HUES64 (cell line): ENCODE data around the gene GPA33. TPM values are rescaled to one million over a fixed set of nuclear protein-coding genes. Genes with fewer than 3 reads are reported as not detected.

Experiments
- H3K27ac ChIP-seq: 2 replicates; pipeline ENCODE4 v1.7.0; 2013; ENCODE audit warnings: low read depth, low read length, inconsistent platforms
- H3K27me3 ChIP-seq: 2 replicates; pipeline ENCODE4 v1.6.1; 2013; ENCODE audit warnings: mild to moderate bottlenecking, low read length; ENCODE audit not compliant: insufficient read depth
- H3K36me3 ChIP-seq: 2 replicates; pipeline ENCODE4 v1.6.1; 2013; ENCODE audit warnings: mild to moderate bottlenecking, low read length; ENCODE audit not compliant: insufficient read depth
- H3K4me1 ChIP-seq: 2 replicates; pipeline ENCODE4 v1.6.1; 2013; ENCODE audit warnings: mild to moderate bottlenecking, low read length, moderate library complexity; ENCODE audit not compliant: insufficient read depth
- H3K4me3 ChIP-seq: 2 replicates; pipeline ENCODE4 v1.5.1; 2013; ENCODE audit warnings: mild to moderate bottlenecking, low read length, moderate library complexity
- H3K9ac ChIP-seq: 2 replicates; pipeline ENCODE4 v1.6.1; 2013; ENCODE audit warnings: mild to moderate bottlenecking, low read depth, low read length
- H3K9me3 ChIP-seq: 2 replicates; pipeline ENCODE4 v1.6.1; 2013; ENCODE audit warnings: low read depth, low read length; ENCODE audit not compliant: insufficient read depth
- WGBS: fragments of 150-250, 120-280 bp; methylation state at CpG from one replicate; pipeline ENCODE4 v1.1.7; 2013; ENCODE audit warnings: missing lambda C conversion rate; 5-methylcytosine and 5-hydroxymethylcytosine counted together
- polyA plus RNA-seq, 2 experiments: library from polyadenylated mRNA; stranded (reverse); fragments of 50-300 nt; gene quantifications; one replicate each; pipeline ENCODE4 v1.2.3, GENCODE V29; 2013

GPA33 gene, protein sequence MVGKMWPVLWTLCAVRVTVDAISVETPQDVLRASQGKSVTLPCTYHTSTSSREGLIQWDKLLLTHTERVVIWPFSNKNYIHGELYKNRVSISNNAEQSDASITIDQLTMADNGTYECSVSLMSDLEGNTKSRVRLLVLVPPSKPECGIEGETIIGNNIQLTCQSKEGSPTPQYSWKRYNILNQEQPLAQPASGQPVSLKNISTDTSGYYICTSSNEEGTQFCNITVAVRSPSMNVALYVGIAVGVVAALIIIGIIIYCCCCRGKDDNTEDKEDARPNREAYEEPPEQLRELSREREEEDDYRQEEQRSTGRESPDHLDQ
- polyA plus RNA-seq (2013, experiment 1 of 2), result 0.20 TPM
- polyA plus RNA-seq (2013, experiment 2 of 2), result 0.13 TPM

DNA sequence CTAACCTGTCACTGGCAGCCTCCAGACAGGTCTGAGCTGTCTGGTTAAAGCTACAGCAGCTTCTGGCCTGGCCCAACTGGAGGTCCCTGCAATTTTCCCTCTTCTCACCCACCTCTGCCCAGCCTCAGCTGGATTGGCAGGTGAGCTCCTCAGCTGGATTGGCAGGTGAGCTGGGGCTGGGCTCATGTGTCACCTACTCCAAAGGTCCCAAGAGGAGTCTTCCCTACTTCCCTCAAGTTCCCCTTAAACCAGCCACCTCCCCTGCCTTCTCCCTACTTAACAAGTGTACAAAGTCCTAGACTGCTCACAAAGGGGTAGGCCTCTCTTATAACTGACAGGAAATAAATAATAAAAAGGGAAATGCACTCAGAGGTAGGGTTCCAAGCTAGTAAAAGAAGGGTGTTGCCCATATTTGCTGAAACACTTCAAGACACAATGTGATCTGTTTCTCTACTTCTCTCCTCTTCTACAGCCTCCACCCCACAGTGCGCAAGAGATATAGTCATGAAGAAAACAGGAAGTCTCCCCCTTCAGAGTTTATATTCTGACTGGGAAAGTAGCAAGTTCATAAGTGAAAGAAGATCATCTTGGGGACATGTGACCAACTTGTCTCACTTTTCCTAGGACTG lies at the start of gene GPA33:
TSS of gene GPA33 (minus strand) at position 64 of the 629 bp plus-strand sequence. CDS start 90 bp downstream, outside the sequence.
- WGBS, result 89% methylated on average over 1 of the region's 1 CpG
- Histone ChIP-seq H3K4me1 (peaks cover 11% of the 10 kb centered on the region; the same call in 1 of the 2 replicates), H3K9me3 (no peaks in the 10 kb centered on the region), H3K27ac (no peak within 1 kb of the TSS), H3K9ac (no peak within 1 kb of the TSS), H3K36me3 (no peaks in the 10 kb centered on the region), H3K27me3 (no peaks in the 10 kb centered on the region), H3K4me3 (no peak within 1 kb of the TSS)

DNA sequence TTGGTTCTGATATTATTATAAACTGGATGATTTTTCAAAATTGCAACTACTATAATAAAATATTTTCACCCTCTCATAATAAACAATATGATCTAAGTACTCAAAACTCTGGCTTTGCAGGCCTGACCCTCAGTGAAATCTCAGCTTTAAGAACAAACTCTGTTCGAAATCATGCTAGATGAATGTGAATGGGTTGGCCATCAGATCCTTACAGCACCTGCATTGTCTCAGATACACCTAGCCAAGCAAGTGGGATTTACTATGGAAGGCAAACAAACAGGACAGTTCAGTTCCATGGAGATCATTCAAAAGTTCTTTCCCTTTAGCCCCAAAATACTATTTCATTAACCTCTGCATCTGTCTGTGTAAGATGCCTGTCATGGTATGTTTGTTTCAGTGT lies 48.5 kb upstream of the GPA33 start:
- 88% methylated on average over 1 of the region's 1 CpG for WGBS
- no peaks in the 10 kb centered on the region for H3K36me3 ChIP-seq
- H3K27ac ChIP-seq, result no peak overlapping the region
- peaks cover 48% of the 10 kb centered on the region for H3K4me1 ChIP-seq
- H3K9ac ChIP-seq, result no peak overlapping the region
- H3K27me3 ChIP-seq, result no peaks in the 10 kb centered on the region
- H3K4me3 ChIP-seq, result no peak overlapping the region
- no peaks in the 10 kb centered on the region for H3K9me3 ChIP-seq

DNA sequence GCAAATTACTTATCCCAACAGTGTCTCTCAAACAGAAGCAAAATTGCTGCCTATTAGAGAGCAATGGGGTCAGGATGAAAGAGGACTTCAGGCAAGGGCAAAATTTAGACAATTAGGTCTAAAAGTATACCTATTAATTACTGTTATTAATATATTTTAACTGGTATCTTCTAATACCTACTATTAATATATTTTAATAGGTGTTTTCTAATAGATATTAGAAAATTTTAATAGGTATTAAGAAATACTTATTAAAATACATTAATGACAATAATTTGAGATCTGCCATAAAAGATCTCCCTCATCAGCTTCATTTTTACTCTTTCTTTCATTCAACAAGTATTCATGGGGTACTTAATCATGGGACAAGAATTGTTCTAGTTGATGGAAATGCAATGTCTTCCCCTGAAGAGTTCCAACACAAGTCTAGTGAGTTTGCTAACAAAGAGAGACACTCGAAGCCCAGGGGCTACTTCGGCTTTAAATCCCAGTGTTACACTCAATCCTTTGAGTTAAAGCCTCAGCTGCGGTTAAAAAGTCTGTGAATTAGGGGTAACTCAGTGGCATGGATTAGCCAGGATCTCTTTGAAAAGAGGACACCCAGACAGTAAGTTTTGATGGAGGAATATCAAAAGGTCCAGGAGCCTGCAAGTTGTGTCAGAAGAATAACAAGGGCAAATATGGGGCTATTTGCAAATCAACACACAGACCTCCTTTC lies 47.8 kb upstream of the GPA33 start:
- WGBS, result 46% methylated on average over 3 of the region's 3 CpGs

DNA sequence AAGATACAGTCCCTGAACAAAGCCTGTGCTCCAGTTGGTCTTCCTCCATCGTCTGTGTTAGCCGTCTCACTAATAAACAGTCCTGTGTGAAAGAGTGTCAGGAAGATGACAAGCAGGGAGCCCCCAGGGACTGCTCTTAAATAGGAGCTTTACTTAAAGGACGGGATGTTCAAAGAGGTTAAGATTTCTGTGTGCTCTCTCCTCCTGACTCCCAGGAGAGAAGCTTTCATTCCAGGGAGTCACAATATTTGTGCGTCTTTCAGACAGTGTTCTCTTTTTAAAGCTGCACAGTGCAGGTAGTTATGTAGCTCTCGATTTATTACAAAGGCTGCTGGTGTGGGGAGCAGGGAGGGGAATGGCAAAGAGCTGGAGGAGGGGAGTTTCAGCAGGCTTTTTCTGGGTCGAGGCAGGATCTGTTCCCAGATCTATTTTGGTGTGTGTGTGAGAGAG lies 47.2 kb upstream of the GPA33 start:
- Histone ChIP-seq H3K4me3 (no peak overlapping the region), H3K27me3 (no peaks in the 10 kb centered on the region), H3K27ac (peak overlapping the region; percentile 31; the same call in 1 of the 2 replicates), H3K9me3 (no peaks in the 10 kb centered on the region), H3K36me3 (no peaks in the 10 kb centered on the region), H3K4me1 (peaks cover 48% of the 10 kb centered on the region), H3K9ac (no peak overlapping the region; the same call in 1 of the 2 replicates)
- 71% methylated on average over 6 of the region's 6 CpGs for WGBS

More for the DNA sequence above, 47.8 kb upstream of the GPA33 start:
- H3K36me3 ChIP-seq, result no peaks in the 10 kb centered on the region
- no peaks in the 10 kb centered on the region for H3K27me3 ChIP-seq
- H3K4me1 ChIP-seq, result peaks cover 48% of the 10 kb centered on the region
- no peaks in the 10 kb centered on the region for H3K9me3 ChIP-seq
- H3K27ac ChIP-seq, result peak overlapping the region; percentile 2; the same call in 1 of the 2 replicates
- H3K4me3 ChIP-seq, result no peak overlapping the region
- H3K9ac ChIP-seq, result no peak overlapping the region; the same call in 1 of the 2 replicates

DNA sequence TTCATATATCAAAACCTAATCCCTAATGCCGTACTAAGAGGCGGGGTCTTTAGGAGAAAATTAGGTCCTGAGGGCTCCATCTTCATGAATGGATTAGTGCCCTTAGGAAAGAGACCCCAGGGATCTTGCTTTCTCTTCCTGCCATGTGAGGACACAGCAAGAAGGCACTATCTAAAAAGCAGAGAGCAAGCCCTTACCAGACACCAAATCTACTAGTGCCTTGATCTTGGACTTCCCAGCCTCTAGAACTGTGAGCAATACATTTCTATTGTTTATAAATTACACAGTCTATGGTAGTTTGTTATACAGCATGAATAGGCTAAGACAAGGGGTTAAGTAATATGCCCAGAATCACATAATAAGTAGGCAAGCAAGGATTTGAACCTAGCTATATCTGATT lies 46.6 kb upstream of the GPA33 start:
- H3K4me1 ChIP-seq, result peaks cover 48% of the 10 kb centered on the region
- WGBS, result 88% methylated on average over 2 of the region's 2 CpGs
- H3K9me3 ChIP-seq, result no peaks in the 10 kb centered on the region
- peak overlapping the region; percentile 44 for H3K27ac ChIP-seq
- peak overlapping the region; percentile 9; the same call in 1 of the 2 replicates for H3K9ac ChIP-seq
- H3K4me3 ChIP-seq, result no peak overlapping the region
- H3K36me3 ChIP-seq, result no peaks in the 10 kb centered on the region
- no peaks in the 10 kb centered on the region for H3K27me3 ChIP-seq

DNA sequence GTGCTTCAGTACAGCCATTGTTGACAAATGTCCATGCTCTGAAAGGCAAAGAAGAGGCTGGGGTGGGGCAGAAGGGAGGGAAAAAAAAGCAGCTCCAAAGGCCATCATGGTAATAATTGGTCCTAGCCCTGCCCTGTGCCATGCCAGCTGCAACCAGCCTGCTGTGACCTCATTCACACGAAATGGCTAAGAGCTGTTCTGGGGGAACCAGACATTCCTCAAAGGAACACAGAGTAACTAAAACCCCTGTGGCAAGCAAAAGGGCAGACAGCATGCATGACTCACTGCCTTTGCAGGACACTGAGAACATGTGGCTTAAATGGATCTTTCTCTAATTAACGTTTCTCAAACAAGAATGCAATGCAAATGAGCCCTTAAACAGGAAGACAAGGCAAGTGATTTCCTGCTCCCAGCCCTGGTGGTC lies 46.0 kb upstream of the GPA33 start:
- WGBS, result 16% methylated on average over 2 of the region's 2 CpGs
- H3K4me1 ChIP-seq, result peaks cover 48% of the 10 kb centered on the region

DNA sequence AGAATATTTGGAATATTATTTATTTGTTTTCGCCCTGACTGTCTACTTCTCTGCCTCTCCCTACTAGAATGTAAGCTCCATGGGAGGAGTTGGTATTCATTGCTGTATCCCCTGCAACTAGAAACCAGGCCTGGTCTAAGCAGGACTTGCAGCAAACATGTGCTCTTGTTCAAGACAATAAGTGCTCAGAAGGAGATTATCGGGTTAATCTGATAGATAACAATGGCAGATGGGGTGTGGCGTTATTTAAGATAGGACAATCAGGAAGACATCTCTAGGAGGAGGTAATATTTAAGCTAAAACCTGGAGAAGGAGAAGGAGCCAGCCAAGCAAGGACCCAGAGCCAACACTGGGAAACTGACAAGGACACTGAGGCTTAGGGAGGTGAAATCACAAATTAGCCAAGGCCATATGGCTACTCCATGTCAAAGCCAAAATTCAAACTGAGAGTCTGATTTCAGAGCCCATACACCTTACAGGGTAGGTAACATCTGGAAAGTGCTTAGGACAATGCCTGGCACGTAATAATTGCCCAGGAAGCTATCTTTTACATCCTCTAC lies 45.2 kb upstream of the GPA33 start:
- no peaks in the 10 kb centered on the region for H3K27me3 ChIP-seq
- 87% methylated on average over 3 of the region's 4 CpGs for WGBS
- no peak overlapping the region for H3K4me3 ChIP-seq
- H3K36me3 ChIP-seq, result no peaks in the 10 kb centered on the region
- H3K9me3 ChIP-seq, result no peaks in the 10 kb centered on the region
- no peak overlapping the region for H3K27ac ChIP-seq
- no peak overlapping the region for H3K9ac ChIP-seq
- H3K4me1 ChIP-seq, result peaks cover 48% of the 10 kb centered on the region

More for the DNA sequence above, 46.0 kb upstream of the GPA33 start:
- H3K4me3 ChIP-seq, result no peak overlapping the region
- H3K9me3 ChIP-seq, result no peaks in the 10 kb centered on the region
- peak overlapping the region; percentile 9; the same call in 1 of the 2 replicates for H3K9ac ChIP-seq
- H3K27ac ChIP-seq, result peak overlapping the region; percentile 44
- no peaks in the 10 kb centered on the region for H3K27me3 ChIP-seq
- H3K36me3 ChIP-seq, result no peaks in the 10 kb centered on the region

DNA sequence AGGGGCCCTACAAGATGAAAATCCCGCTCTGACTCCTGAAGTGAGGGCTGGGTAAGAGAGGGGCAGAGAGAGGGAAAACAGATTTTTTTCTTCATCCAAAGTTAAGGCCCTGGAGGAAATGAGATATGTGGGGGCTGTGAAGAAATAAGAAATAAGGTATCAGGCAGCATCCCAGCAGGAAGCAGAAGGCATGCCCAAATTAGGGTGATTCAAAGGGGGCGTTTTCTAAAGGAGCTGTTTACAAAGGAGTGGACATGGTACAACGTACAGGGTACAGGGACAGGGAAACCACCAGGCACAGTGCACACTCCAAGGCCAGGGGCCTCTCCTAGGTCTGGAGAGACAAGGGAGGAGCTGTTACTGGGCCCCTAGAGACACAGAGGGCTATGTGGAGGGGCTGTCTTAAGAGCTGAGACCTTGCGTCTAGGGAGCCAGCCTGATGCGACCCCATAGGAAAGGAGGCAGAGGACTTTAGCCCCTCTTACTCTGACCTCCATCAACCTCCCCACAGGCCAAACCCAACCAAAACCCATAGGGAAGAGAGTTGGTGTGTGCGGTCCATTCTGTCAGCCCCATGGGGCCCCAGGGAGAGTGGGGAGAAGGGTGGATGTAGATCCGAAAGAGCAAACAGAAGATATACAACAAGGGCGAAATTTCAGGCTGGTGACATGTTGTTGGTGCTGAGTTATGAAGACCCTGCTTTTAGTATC lies 42.3 kb upstream of the GPA33 start:
- WGBS, result 92% methylated on average over 8 of the region's 8 CpGs
- no peaks in the 10 kb centered on the region for H3K36me3 ChIP-seq
- H3K9me3 ChIP-seq, result no peaks in the 10 kb centered on the region

DNA sequence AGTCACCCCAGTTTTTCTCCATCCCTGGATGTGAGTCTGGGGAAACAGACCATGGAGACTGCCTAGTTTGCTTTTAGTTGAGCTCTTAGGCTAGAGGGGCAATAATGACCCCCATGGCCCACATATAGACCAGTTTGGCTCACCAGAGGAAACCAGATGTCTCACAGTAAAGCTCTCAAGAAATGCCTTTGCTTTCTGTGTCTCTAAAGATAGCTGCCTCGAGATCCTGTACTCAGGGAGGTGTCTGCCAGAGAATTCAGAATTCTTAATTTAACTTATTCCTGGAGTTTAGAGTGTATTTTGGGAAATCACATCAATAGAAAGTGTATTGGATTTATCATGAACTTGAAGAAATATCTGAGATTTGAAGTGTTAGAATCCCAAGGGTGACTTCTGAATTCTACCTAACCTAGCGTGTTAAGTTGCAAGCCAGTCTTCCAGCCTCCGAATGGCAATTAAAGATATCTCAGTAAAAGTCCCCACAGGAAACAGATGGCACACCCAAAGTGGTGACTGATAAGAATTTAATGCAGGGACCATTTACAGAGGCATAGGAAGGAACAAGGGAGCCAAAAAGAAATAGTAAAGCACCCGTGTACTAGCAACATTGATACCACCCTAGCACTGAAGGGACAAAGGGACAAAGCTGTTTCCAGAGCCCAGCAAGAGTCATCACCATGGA lies 40.8 kb upstream of the GPA33 start:
- Histone ChIP-seq H3K4me1 (peaks cover 12% of the 10 kb centered on the region), H3K27ac (no peak overlapping the region), H3K4me3 (no peak overlapping the region), H3K9me3 (no peaks in the 10 kb centered on the region), H3K27me3 (no peaks in the 10 kb centered on the region), H3K36me3 (no peaks in the 10 kb centered on the region), H3K9ac (no peak overlapping the region)
- WGBS, result 90% methylated on average over 4 of the region's 4 CpGs

More for the DNA sequence above, 42.3 kb upstream of the GPA33 start:
- no peaks in the 10 kb centered on the region for H3K27me3 ChIP-seq
- H3K4me1 ChIP-seq, result peaks cover 27% of the 10 kb centered on the region
- H3K9ac ChIP-seq, result no peak overlapping the region
- no peak overlapping the region for H3K4me3 ChIP-seq
- H3K27ac ChIP-seq, result no peak overlapping the region
